H7 (cell line): ENCODE data around the gene LHFPL2. TPM values are rescaled to one million over a fixed set of nuclear protein-coding genes. Genes with fewer than 3 reads are reported as not detected.
"Not testable (repeated sequence)": the region's sequence is repeated elsewhere in the genome, so short reads cannot be mapped to it uniquely, and the experiment has no call there.

Experiments used
- DNase-seq: peaks from one replicate; pipeline ENCODE4 v3.0.0; 2012
- H3K27me3 ChIP-seq: 2 replicates; pipeline ENCODE4 v1.6.0; 2011; ENCODE audit warnings: mild to moderate bottlenecking, low read length; ENCODE audit not compliant: control insufficient read depth, insufficient read depth
- H3K36me3 ChIP-seq: replicated peaks from 2 replicates; pipeline ENCODE4 v1.5.1; 2011; ENCODE audit warnings: low read length; ENCODE audit not compliant: control insufficient read depth, insufficient read depth
- H3K4me3 ChIP-seq: 2 replicates; pipeline ENCODE4 v1.5.1; 2011; ENCODE audit warnings: low read depth, mild to moderate bottlenecking, control low read depth, low read length, moderate library complexity; ENCODE audit not compliant: insufficient read depth
- total RNA-seq: library from RNA; depleted of rRNA; stranded (reverse); fragments of >200 nt; shearing (Covaris generic); gene quantifications from 2 replicates; pipeline ENCODE4 v1.2.3, GENCODE V29; 2014

The LHFPL2 gene
- total RNA-seq, 1 experiment from 2014 or later, result 28.7 TPM

- Histone ChIP-seq H3K36me3 (peaks cover 14% of the 10 kb centered on the region), H3K27me3 (no peaks in the 10 kb centered on the region), H3K4me3 (no peak overlapping the region)
- DNase-seq, result no peak
Observed at GRCh38 chr5:78626009-78626571, 22.5 kb downstream of the LHFPL2 start.

GRCh38 chr5:78624992-78625391 is 23.6 kb downstream of the LHFPL2 start:
- DNase-seq, result no peak
- no peaks in the 10 kb centered on the region for H3K27me3 ChIP-seq
- peaks cover 13% of the 10 kb centered on the region for H3K36me3 ChIP-seq
- no peak overlapping the region for H3K4me3 ChIP-seq

- peaks cover 7% of the 10 kb centered on the region for H3K36me3 ChIP-seq
- no peak for DNase-seq
- no peak overlapping the region for H3K4me3 ChIP-seq
- H3K27me3 ChIP-seq, result no peaks in the 10 kb centered on the region
Observed at GRCh38 chr5:78624011-78624541, 24.5 kb downstream of the LHFPL2 start.

- Histone ChIP-seq H3K36me3 (peaks cover 7% of the 10 kb centered on the region), H3K4me3 (no peak overlapping the region), H3K27me3 (no peaks in the 10 kb centered on the region)
- no peak for DNase-seq
Observed at GRCh38 chr5:78622302-78622971, 26.1 kb downstream of the LHFPL2 start.

- H3K27me3 ChIP-seq, result no peaks in the 10 kb centered on the region
- DNase-seq, result no peak
Observed at GRCh38 chr5:78621291-78621738, 27.3 kb downstream of the LHFPL2 start.

GRCh38 chr5:78620119-78620518 is 28.5 kb downstream of the LHFPL2 start:
- H3K27me3 ChIP-seq, DNase-seq, H3K4me3 ChIP-seq: not testable (repeated sequence)
- H3K36me3 ChIP-seq, result peaks cover 11% of the 10 kb centered on the region

More at GRCh38 chr5:78621291-78621738, 27.3 kb downstream of the LHFPL2 start:
- Histone ChIP-seq H3K36me3 (peaks cover 10% of the 10 kb centered on the region), H3K4me3 (no peak overlapping the region)

- peaks cover 8% of the 10 kb centered on the region for H3K36me3 ChIP-seq
- no peaks in the 10 kb centered on the region for H3K27me3 ChIP-seq
- DNase-seq, result no peak
- no peak overlapping the region for H3K4me3 ChIP-seq
Observed at GRCh38 chr5:78618303-78618702, 30.3 kb downstream of the LHFPL2 start.

GRCh38 chr5:78615697-78616096 is 32.9 kb downstream of the LHFPL2 start:
- H3K27me3 ChIP-seq, result no peaks in the 10 kb centered on the region
- DNase-seq, result no peak
- no peak overlapping the region for H3K4me3 ChIP-seq
- H3K36me3 ChIP-seq, result peaks cover 7% of the 10 kb centered on the region

GRCh38 chr5:78614816-78615215 is 33.8 kb downstream of the LHFPL2 start:
- Histone ChIP-seq H3K4me3 (no peak overlapping the region), H3K27me3 (no peaks in the 10 kb centered on the region), H3K36me3 (peaks cover 4% of the 10 kb centered on the region)
- no peak for DNase-seq

GRCh38 chr5:78613756-78614155 is 34.8 kb downstream of the LHFPL2 start:
- Histone ChIP-seq H3K27me3 (no peaks in the 10 kb centered on the region), H3K36me3 (peaks cover 4% of the 10 kb centered on the region), H3K4me3 (no peak overlapping the region)
- no peak for DNase-seq

GRCh38 chr5:78613151-78613533 is 35.4 kb downstream of the LHFPL2 start:
- Histone ChIP-seq H3K4me3 (no peak overlapping the region), H3K27me3 (no peaks in the 10 kb centered on the region), H3K36me3 (peaks cover 4% of the 10 kb centered on the region)
- DNase-seq, result no peak

GRCh38 chr5:78612227-78613150 is 36.1 kb downstream of the LHFPL2 start:
- DNase-seq, result no peak
- Histone ChIP-seq H3K36me3 (peaks cover 4% of the 10 kb centered on the region), H3K4me3 (no peak overlapping the region), H3K27me3 (no peaks in the 10 kb centered on the region)

GRCh38 chr5:78611126-78611605 is 37.4 kb downstream of the LHFPL2 start:
- DNase-seq, result peak; percentile 73
- Histone ChIP-seq H3K36me3 (peaks cover 2% of the 10 kb centered on the region; the same call in 1 of the 2 replicates), H3K27me3 (no peaks in the 10 kb centered on the region), H3K4me3 (no peak overlapping the region)

- H3K36me3 ChIP-seq, result peaks cover under 1% of the 10 kb centered on the region; the same call in 1 of the 2 replicates
- H3K4me3 ChIP-seq, result no peak overlapping the region
- DNase-seq, result no peak
- H3K27me3 ChIP-seq, result no peaks in the 10 kb centered on the region
Observed at GRCh38 chr5:78610636-78611035, 37.9 kb downstream of the LHFPL2 start.
